Prostate gland (tissue), 2 donors: ENCODE results near the gene TCEANC.

ENCODE experiments used
- CTCF ChIP-seq, 4 experiments: fragments of 200-600 bp in 2 of 4; fragments of 450-650 bp in 2 of 4; sonication (generic) in 2 of 4; IDR thresholded peaks; 1 replicate in 3 of 4; 2 replicates in 1 of 4; pipeline ENCODE4 v1.5.1; 2016 to 2019; ENCODE audit warnings: antibody characterized with exemption in 4 of 4, mild to moderate bottlenecking in 2 of 4, moderate library complexity in 2 of 4
- POLR2A ChIP-seq: fragments of 450-650 bp; IDR thresholded peaks from one replicate; pipeline ENCODE4 v1.6.1; 2016; ENCODE audit warnings: antibody characterized with exemption, mild to moderate bottlenecking

GRCh38 chrX:13664020-13664419 is 11.1 kb downstream of the TCEANC start:
- TF ChIP-seq POLR2A (no peak), CTCF (IDR thresholded peaks at IDR 0.05) (no peak)
